Measurements from ENCODE around the gene CAMTA1.

Gene CAMTA1

GRCh38 chr1:7363450-7363849 lies 578.2 kb downstream of the CAMTA1 start:
- no peak for DNase-seq (ENCODE audit: low read depth in 1 of 2, low spot score in 1 of 2)
- in situ Hi-C loops (cut with HindIII; ENCODE audit: low pct_unique_long_range_greater_than_20kb, low sequenced_read_pairs): no loop called here
- TF ChIP-seq JUND (IDR thresholded peaks at IDR 0.05; ENCODE audit: low read depth): no peak

- DNase-seq (ENCODE audit: low read depth in 1 of 2, low spot score in 1 of 2): no peak
- in situ Hi-C loops (cut with HindIII; ENCODE audit: low pct_unique_long_range_greater_than_20kb, low sequenced_read_pairs): no loop called here
- TF ChIP-seq JUND (IDR thresholded peaks at IDR 0.05; ENCODE audit: low read depth): no peak
Observed at GRCh38 chr1:7365706-7366105, 580.5 kb downstream of the CAMTA1 start.

GRCh38 chr1:7366286-7366954 lies 581.2 kb downstream of the CAMTA1 start:
- no peak for TF ChIP-seq JUND (IDR thresholded peaks at IDR 0.05; ENCODE audit: low read depth)
- no peak for DNase-seq (ENCODE audit: low read depth in 1 of 2, low spot score in 1 of 2)
- in situ Hi-C loops (cut with HindIII; ENCODE audit: low pct_unique_long_range_greater_than_20kb, low sequenced_read_pairs): no loop called here

- TF ChIP-seq JUND (IDR thresholded peaks at IDR 0.05; ENCODE audit: low read depth): no peak
- DNase-seq (ENCODE audit: low read depth in 1 of 2, low spot score in 1 of 2): peak in 1 of 2 experiments; percentile 33
- in situ Hi-C loops (cut with HindIII; ENCODE audit: low pct_unique_long_range_greater_than_20kb, low sequenced_read_pairs): no loop called here
Observed at GRCh38 chr1:7366955-7367665, 581.9 kb downstream of the CAMTA1 start.

- in situ Hi-C loops (cut with HindIII; ENCODE audit: low pct_unique_long_range_greater_than_20kb, low sequenced_read_pairs): no loop called here
- no peak for TF ChIP-seq JUND (IDR thresholded peaks at IDR 0.05; ENCODE audit: low read depth)
- no peak for DNase-seq (ENCODE audit: low read depth in 1 of 2, low spot score in 1 of 2)
Observed at GRCh38 chr1:7369866-7370265, 584.6 kb downstream of the CAMTA1 start.

- in situ Hi-C loops (cut with HindIII; ENCODE audit: low pct_unique_long_range_greater_than_20kb, low sequenced_read_pairs): no loop called here
- no peak for TF ChIP-seq JUND (IDR thresholded peaks at IDR 0.05; ENCODE audit: low read depth)
- no peak for DNase-seq (ENCODE audit: low read depth in 1 of 2, low spot score in 1 of 2)
Observed at GRCh38 chr1:7371926-7372325, 586.7 kb downstream of the CAMTA1 start.

- in situ Hi-C loops (cut with HindIII; ENCODE audit: low pct_unique_long_range_greater_than_20kb, low sequenced_read_pairs): no loop called here
- no peak for DNase-seq (ENCODE audit: low read depth in 1 of 2, low spot score in 1 of 2)
- no peak for TF ChIP-seq JUND (IDR thresholded peaks at IDR 0.05; ENCODE audit: low read depth)
Observed at GRCh38 chr1:7372477-7373120, 587.3 kb downstream of the CAMTA1 start.

- DNase-seq (ENCODE audit: low read depth in 1 of 2, low spot score in 1 of 2): no peak
- TF ChIP-seq JUND (IDR thresholded peaks at IDR 0.05; ENCODE audit: low read depth): no peak
- in situ Hi-C loops (cut with HindIII; ENCODE audit: low pct_unique_long_range_greater_than_20kb, low sequenced_read_pairs): no loop called here
Observed at GRCh38 chr1:7373251-7373650, 588.0 kb downstream of the CAMTA1 start.

GRCh38 chr1:7373876-7374562 lies 588.8 kb downstream of the CAMTA1 start:
- no peak for TF ChIP-seq JUND (IDR thresholded peaks at IDR 0.05; ENCODE audit: low read depth)
- in situ Hi-C loops (cut with HindIII; ENCODE audit: low pct_unique_long_range_greater_than_20kb, low sequenced_read_pairs): no loop called here
- no peak for DNase-seq (ENCODE audit: low read depth in 1 of 2, low spot score in 1 of 2)

GRCh38 chr1:7374563-7375160 lies 589.4 kb downstream of the CAMTA1 start:
- DNase-seq (ENCODE audit: low read depth in 1 of 2, low spot score in 1 of 2): no peak
- in situ Hi-C loops (cut with HindIII; ENCODE audit: low pct_unique_long_range_greater_than_20kb, low sequenced_read_pairs): no loop called here
- no peak for TF ChIP-seq JUND (IDR thresholded peaks at IDR 0.05; ENCODE audit: low read depth)

- no peak for DNase-seq (ENCODE audit: low read depth in 1 of 2, low spot score in 1 of 2)
- in situ Hi-C loops (cut with HindIII; ENCODE audit: low pct_unique_long_range_greater_than_20kb, low sequenced_read_pairs): no loop called here
- TF ChIP-seq JUND (IDR thresholded peaks at IDR 0.05; ENCODE audit: low read depth): no peak
Observed at GRCh38 chr1:7375329-7375728, 590.1 kb downstream of the CAMTA1 start.
